ENCODE measurements around the gene HOXD10. TPM values are rescaled to one million over a fixed set of nuclear protein-coding genes. Genes with fewer than 3 reads are reported as not detected.

Gene HOXD10
- total and polyA plus RNA-seq, 9 of the 15 experiments (the other 6 are each of a cell fraction or from before 2014, with no cell fraction given): not detected

DNA sequence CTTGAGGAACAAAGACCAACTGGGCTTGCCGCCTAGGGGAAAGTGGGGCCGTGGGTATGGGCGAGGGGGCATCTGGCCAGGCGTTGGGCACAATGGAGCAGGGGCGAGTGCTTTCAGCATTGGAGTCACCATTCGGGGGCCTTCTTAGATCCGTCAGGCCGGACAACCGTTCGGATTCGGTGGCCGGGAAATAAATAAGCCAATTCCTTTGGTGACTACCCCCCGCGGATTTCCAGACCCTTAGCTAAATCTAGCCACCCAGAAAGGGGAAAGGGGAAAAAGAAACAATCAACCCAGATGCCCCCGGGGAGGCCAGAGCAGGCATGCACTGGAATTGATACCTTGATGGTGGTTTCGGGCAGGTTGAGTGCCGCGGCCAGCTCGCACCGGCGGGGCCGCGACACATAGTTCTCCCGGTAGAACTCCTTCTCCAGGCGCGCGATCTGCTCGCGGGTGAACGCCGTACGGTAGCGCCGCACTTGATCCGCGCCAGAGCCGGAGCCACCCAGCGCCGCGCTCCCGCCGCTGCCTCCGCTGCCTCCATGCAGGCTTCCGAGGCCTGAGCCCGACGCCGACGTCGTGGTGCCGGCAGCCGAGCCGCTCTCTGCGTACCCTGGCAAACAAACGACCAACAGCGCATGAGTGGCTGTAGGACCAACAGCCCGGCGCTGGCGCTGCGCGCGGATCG lies 34.6 kb upstream of the HOXD10 start (continued):
- TF ChIP-seq BCOR (IDR thresholded peaks at IDR 0.05) (no peak), FIP1L1 (IDR thresholded peaks at IDR 0.05; ENCODE audit: low read depth, low read length, poor library complexity, severe bottlenecking) (no peak), YBX1 (IDR thresholded peaks at IDR 0.05) (no peak), TEAD1 (CRISPR knock-in tag; IDR thresholded peaks at IDR 0.05) (no peak), TFAM (CRISPR knock-in tag; conservative IDR thresholded peaks at IDR 0.05) (no peak)
- TF ChIP-seq, protein P1, sequence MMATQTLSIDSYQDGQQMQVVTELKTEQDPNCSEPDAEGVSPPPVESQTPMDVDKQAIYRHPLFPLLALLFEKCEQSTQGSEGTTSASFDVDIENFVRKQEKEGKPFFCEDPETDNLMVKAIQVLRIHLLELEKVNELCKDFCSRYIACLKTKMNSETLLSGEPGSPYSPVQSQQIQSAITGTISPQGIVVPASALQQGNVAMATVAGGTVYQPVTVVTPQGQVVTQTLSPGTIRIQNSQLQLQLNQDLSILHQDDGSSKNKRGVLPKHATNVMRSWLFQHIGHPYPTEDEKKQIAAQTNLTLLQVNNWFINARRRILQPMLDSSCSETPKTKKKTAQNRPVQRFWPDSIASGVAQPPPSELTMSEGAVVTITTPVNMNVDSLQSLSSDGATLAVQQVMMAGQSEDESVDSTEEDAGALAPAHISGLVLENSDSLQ (IDR thresholded peaks at IDR 0.05): no peak

DNA sequence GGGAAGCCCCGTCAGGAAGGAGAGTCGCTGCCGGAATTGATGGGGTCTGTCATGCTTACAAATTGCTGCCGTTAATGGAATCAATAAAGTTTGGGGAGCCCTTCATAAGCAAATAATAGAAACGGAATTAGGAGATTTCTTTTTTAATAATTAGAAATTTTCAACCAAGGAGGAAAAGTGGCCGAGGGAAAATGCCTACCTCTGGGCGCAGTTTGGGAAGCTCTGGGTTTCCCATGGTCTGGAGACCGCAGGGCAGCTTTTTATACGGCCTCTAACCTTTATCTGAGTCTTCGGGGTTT lies 34.1 kb upstream of the HOXD10 start:
- Histone ChIP-seq H3K27ac (ENCODE audit: extremely low read depth, low read depth, low read length) (no peak overlapping the region), H3K9me1 (ENCODE audit: control insufficient read depth, insufficient read depth, low read length) (no peaks in the 10 kb centered on the region), H3K4me3 (no peak overlapping the region), H3K79me2 (ENCODE audit: control insufficient read depth, insufficient read depth, low read length) (no peaks in the 10 kb centered on the region), H3K9me3 (replicated peaks; ENCODE audit: control insufficient read depth, insufficient read depth, low read depth, low read length) (peaks cover 10% of the 10 kb centered on the region), H3K36me3 (ENCODE audit: control insufficient read depth, insufficient read depth, low read length) (no peaks in the 10 kb centered on the region), H3K4me2 (ENCODE audit: insufficient read depth, low read length) (no peak overlapping the region), H3K9ac (ENCODE audit: insufficient read depth in 1 of 2, low read depth in 2 of 2, low read length in 2 of 2) (no peak overlapping the region), H4K20me1 (replicated peaks; ENCODE audit: control insufficient read depth, insufficient read depth, low read length) (peaks cover 4% of the 10 kb centered on the region; the same call in 1 of the 2 replicates), H3K27me3 (ENCODE audit: control insufficient read depth in 2 of 2, insufficient read depth in 2 of 2, low read length in 2 of 2) (peaks cover 53 to 79% of the 10 kb centered on the region in 2 experiments), H2AFZ (ENCODE audit: low read depth, low read length) (no peak overlapping the region), H3K4me1 (replicated peaks in 1 of 2; ENCODE audit: control insufficient read depth in 2 of 2, insufficient read depth in 2 of 2, low read length in 2 of 2) (peaks cover 0 to 39% of the 10 kb centered on the region in 2 experiments; a peak in 3 of 5 replicates)
- in situ Hi-C loops (cut with MboI) (loop anchor here (10.0 to 25.0 kb wide), 2 partner anchors 658 to 1045 kb away; no protein-coding TSS in a partner anchor), intact Hi-C loops (cut with micrococcal nuclease) (no loop called here)
- BruUV-seq (replicated peaks): no TSS peak
- ATAC-seq (no peak), FAIRE-seq (no peak), DNase-seq (ENCODE audit: extremely low read depth in 1 of 4, low spot score in 3 of 4) (no peak)
- ChIA-PET POLR2A (no interaction called here), CTCF (ENCODE audit: low intra/inter-chr PET ratio) (no interaction called here)
- 38% methylated on average over 9 of the region's 10 CpGs for WGBS (ENCODE audit: insufficient coverage, low coverage, missing lambda C conversion rate)
- no peak for TF ChIP-seq FIP1L1 (IDR thresholded peaks at IDR 0.05; ENCODE audit: low read depth, low read length, poor library complexity, severe bottlenecking)
- no peak for TF ChIP-seq SIRT6 (IDR thresholded peaks at IDR 0.05; ENCODE audit: low read depth, low read length)
- TF ChIP-seq, protein P2, sequence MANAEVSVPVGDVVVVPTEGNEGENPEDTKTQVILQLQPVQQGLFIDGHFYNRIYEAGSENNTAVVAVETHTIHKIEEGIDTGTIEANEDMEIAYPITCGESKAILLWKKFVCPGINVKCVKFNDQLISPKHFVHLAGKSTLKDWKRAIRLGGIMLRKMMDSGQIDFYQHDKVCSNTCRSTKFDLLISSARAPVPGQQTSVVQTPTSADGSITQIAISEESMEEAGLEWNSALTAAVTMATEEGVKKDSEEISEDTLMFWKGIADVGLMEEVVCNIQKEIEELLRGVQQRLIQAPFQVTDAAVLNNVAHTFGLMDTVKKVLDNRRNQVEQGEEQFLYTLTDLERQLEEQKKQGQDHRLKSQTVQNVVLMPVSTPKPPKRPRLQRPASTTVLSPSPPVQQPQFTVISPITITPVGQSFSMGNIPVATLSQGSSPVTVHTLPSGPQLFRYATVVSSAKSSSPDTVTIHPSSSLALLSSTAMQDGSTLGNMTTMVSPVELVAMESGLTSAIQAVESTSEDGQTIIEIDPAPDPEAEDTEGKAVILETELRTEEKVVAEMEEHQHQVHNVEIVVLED (CRISPR knock-in tag; IDR thresholded peaks at IDR 0.05): no peak
- no peak for TF ChIP-seq WHSC1 (IDR thresholded peaks at IDR 0.05; ENCODE audit: low read length)
- TF ChIP-seq BMI1 (IDR thresholded peaks at IDR 0.05; ENCODE audit: low read length): no peak
- no peak for TF ChIP-seq NCOA1 (IDR thresholded peaks at IDR 0.05; ENCODE audit: low read depth)
- TF ChIP-seq TRIM24 (IDR thresholded peaks at IDR 0.05): no peak
- TF ChIP-seq HDAC2 (IDR thresholded peaks at IDR 0.05): no peak
- TF ChIP-seq, protein P3, sequence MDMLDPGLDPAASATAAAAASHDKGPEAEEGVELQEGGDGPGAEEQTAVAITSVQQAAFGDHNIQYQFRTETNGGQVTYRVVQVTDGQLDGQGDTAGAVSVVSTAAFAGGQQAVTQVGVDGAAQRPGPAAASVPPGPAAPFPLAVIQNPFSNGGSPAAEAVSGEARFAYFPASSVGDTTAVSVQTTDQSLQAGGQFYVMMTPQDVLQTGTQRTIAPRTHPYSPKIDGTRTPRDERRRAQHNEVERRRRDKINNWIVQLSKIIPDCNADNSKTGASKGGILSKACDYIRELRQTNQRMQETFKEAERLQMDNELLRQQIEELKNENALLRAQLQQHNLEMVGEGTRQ (CRISPR knock-in tag; IDR thresholded peaks at IDR 0.05): no peak
- no peak for TF ChIP-seq HOXB6 (CRISPR knock-in tag; IDR thresholded peaks at IDR 0.05; ENCODE audit: borderline replicate concordance)
